ENCODE data around the gene YPEL2.
"Not testable (repeated sequence)": the region's sequence is repeated elsewhere in the genome, so short reads cannot be mapped to it uniquely, and the experiment has no call there.

The YPEL2 gene, protein sequence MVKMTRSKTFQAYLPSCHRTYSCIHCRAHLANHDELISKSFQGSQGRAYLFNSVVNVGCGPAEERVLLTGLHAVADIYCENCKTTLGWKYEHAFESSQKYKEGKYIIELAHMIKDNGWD

DNA sequence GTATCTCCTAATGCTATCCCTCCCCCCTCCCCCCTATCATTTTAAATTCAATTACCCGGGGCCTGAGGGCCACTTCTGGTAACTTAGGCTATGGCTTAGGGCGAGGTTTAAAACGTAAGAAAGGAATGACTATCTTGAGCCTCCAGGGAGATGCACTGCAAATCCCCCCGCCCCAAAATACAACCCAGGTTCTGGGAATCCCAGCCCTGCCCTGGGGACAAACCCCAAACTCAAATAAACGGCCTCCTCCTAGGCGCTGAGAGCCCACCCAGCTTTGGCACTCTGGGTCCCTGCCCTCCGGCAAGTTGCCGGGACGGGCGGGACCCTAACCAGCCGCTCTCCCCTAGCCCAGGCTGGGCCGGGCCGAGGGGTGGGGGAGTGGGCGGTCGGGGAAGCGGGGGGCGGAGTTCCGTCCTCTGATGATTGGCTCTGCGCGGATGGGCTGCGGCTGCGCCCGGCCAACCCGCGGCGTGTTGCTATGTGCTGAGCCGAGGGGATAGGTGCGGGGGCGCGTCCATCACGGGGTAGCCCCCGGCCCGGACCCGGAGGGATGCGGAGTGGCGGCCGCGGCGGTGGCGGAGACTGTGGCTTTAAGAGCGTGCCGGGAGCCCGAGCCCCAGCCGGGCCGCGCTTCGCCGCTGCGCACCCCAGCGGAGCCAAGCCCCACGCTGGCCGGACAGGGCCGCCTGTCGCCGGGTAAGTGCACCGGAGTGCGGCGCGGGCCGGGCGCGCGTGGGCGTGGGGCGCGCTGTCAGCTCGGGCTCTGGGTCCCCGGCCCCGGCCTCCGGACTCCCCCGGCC is at the start of gene YPEL2:
YPEL2 (plus strand) TSS at position 527 of the 800 bp plus-strand sequence. CDS start 21,755 bp downstream, outside the sequence.
- FAIRE-seq: no peak

DNA sequence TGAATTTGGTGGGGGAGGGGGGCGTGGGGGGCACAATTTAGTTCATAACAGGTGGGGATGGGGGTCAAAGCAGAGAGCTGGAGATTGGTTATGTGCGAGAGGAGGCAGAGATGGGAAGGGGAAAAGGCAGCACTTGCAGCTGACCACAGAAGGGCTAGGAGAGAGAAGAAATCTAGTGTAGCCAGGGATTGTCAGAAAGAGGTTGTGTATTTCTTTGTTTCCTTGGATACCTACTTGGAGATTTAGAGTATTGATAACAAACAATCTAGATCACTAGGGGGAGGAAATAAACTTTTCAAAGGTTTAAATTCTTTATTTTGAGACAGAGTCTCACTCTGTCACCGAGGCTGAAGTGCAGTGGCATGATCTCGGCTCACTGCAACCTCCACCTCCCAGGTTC is 47.1 kb upstream of the YPEL2 start:
- no peak for FAIRE-seq

DNA sequence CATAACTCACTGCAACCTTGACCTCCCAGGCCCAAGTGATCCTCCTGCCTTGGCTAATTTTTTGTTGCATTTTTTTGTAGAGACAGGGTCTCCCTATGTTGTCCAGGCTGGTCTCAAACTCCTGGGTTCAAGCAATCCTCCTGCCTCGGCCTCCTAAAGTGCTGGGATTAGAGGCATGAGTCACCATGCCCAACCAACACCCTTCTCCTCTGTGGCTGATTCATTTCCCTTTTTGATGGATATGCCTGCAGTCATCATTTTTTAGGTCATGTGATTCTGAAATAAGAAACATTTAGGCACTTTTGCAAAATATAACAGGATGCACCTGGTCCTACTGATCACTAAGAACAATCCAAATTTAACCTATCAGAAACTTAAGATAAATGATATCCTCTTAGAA is 44.0 kb upstream of the YPEL2 start:
- no peak for FAIRE-seq

DNA sequence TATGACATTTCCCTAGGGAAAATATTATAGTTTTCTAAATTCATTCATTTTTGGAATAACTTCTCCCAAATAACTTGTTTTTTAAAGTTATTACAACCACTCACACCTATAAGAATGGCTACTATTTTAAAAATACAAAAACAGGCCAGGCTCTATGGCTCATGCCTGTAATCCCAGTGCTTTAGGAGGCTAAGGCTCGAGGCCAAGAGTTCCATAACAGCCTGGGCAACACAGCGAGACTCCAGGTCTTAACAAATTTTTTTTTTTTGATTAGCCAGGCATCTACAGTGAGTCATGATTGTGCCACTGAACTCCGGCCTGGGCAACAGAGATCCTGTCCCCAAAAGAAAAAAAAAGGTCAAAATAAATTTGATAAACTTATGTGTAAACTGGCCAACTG is 43.6 kb upstream of the YPEL2 start:
- FAIRE-seq: no peak

DNA sequence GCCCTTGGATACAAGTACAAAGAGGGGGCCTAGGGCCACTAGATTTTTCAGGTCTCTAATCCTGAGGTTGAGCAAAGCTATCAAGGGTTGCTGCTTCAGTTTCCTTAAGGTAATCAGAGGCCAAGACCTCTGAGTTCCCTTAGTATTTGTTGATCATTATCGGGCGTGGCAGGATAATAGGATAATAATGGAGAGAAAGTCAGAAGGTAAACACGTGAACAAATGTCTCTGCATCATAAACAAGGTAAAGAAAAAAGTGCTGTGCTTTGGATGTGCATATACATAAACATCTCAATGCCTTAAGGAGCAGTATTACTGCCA is 41.5 kb upstream of the YPEL2 start:
- FAIRE-seq: no peak

DNA sequence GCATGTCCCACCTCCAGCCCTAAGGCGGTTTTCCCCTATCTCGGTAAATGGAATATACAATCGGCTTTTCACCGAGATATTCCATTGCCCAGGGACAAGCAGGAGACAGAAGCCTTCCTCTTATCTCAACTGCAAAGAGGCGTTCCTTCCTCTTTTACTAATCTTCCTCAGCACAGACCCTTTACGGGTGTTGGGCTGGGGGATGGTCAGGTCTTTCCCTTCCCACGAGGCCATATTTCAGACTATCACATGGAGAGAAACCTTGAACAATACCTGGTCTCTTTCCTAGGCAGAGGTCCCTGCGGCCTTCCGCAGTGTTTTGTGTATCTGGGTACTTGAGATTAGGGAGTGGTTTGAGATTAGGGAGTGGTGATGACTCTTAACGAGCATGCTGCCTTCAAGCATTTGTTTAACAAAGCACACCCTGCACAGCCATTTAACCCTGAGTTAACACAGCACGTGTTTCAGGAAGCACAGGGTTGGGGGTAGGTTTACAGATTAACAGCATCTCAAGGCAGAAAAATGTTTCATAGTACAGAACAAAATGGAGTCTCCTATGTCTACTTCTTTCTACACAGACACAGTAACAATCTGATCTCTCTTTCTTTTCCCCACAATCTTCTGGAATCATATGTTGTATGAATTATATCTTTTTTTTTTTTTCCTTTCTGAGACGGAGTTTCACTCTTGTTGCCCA is 41.0 kb upstream of the YPEL2 start:
- not testable (repeated sequence) for FAIRE-seq

DNA sequence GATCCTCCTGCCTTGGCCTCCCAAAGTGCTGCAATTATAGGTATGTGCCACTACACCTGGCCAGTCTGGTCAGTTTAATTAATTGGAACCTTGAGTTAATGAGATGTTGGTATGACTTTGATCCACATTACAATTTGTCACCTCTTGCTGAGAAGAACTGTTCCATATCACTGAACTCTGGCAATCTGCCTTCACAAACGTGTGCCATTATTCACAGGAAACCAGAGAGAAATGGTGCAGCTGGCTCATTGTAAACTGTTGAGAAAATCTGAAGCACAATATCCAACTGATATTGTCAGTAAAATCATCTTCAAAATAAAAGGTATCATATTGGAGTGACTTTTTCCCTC is 39.3 kb upstream of the YPEL2 start:
- FAIRE-seq: no peak

DNA sequence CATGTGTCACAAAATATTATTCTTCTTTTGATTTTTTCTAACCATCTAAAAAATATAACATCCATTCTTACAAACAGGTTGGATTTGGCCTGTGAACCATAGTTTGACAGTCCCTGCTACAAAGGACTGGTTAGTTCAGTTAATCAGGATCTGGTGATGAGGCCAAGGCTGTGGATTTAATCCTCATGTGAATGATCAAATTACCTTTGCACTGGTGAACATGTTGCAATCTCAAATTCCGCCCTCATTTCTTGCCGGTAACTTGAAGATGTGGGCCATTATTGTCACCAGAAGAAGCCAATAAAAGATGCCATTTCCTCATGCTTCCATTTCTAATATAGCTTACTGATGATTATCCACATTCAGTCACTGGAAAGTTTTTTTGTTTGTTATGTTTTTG is 35.3 kb upstream of the YPEL2 start:
- FAIRE-seq: no peak

DNA sequence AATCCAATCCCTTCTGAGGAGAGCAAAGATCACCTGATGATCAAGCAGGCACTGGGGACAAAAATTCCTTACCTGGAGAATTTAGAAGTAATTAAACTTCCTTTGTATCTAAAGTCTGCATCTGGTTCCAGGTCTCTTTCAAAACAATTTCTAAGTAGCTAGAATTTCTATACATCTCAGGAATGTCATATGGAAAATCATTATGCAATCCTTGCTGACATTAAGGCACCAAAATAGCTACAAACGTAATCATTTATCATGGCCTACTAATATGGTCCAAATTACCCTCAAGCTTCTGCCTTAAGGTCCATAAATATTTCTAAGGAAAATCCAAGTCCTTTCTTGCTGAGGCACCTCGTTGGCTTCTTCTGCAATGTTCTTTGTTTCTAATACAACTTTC is 32.9 kb upstream of the YPEL2 start:
- FAIRE-seq: no peak

DNA sequence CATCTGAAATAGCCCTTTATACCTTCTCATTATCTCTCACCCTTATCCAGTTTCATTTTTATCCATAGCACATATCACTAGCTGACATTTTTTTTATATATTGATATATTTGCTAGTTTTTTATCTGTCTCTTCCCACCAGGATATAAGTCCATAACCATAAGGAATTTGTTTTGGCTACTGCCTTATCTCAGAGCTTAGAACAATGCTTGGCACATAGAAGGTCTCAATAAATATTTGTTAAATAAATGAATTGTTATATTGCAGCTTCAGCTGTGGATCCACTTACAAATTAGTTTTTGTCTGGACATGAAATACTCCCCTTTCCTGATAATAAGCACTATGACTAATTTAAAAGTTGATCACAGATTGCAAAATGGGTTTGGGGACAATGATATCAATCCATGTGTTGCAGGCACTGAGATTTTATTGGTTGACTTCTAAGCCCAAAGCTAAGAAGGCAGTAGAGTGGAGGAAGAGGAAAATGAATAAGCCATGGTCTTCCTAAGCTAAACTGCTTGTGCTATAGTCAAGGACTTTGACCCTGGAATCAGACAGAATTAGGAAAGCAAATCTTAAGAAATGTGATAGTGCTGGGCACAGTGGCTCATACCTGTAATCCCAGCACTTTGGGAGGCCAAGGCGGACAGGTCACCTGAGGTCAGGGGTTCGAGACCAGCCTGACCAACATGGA is 31.9 kb upstream of the YPEL2 start:
- no peak for FAIRE-seq

DNA sequence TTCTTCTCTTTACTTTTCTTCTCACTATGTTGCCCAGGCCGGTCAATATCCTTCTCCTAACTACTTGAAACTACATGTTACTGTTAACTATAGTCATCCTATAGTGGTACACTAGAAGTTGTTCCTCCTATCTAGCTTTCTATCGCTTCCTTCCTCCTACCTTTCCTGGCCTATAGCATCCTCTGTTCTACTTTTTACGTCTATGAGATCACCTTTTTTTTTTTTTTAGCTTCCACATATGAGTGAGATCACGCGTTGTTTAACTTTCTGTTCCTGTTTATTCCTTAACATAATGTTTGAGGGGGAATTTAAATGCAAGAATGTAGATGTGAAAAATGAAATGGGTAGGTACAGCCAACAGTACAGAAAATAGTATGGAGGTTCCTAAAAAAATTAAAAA is 30.5 kb upstream of the YPEL2 start:
- no peak for FAIRE-seq

DNA sequence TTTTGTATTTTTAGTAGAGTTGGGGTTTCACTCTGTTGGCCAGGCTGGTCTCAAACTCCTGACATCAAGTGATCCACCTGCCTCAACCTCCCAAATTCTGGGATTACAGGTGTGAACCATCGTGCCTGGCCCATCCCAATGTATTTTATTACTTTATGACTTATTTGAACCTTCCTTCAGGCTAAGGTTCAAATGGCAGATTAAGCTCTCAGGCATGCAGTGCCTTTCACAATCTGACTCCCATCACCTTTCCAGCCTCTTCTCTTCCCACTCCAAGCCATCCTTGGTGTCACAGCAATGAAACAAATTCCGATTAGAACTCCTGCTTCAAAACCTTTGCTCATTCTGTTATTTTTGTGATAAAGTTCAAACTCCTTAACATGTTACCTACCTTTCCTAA is 26.6 kb upstream of the YPEL2 start:
- FAIRE-seq: no peak

DNA sequence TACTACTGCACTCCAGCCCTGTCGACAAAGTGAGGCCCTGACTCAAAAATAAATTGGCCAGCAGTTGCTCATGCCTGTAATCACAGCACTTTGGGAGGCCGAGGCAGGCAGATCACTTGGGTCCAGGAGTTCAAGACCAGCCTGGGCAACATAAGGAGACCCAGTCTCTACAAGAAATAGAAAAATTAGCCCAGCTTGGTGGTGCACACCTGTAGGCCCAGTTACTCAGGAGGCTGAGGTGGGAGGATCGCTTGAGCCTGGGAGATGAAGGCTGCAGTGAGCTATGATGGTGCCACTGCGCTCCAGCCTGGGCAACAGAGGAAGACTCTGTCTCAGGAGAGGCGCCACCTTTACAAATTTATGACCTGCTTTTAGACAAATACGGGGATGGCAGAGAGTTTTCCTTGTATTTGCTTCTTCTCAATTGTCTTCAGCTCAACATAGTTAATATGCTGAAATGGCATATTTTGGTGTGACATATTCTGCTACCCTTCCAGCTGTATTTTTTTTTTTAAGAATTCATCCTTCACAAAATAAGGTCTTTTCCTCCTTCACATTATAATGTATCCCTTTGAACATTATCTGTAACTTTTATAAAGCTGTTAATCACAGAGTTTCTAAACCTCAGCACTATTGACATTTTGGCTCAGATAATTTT is 21.1 kb upstream of the YPEL2 start:
- FAIRE-seq: no peak

DNA sequence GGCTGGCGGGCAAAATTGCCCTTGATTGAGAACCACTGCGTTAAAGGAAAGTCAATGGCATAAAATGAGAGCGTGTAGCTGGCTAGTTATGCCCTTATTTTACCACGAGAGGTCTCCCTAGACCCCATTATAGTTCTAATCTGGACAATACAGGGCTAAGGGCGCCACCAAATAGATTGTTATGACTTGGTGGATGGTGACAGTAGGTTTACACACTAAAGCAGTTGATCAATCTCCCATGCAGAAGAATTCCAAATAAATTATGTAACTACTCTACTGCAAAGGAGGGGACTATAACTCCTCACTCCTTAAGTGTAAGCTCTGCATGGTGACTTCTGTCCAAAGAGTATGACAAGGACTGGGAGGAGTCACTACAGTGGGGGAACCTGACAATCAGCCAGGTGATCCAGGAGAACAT is 20.4 kb upstream of the YPEL2 start:
- peak; percentile 93 for FAIRE-seq

DNA sequence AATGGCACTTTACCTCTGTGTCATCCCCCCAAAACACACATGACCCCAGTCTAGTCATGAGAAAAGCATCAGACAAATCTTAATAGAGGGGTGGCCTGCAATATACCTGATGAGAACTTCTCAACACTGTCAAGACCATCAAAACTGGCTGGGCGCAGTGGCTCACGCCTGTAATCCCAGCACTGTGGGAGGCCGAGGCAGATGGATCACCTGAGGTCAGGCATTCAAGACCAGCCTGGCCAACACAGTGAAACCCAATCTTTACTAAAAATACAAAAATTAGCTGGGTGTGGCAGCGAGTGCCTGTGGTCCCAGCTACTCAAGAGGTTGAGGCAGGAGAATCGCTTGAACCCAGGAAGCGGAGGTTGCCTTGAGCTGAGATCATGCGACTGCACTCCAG is 19.9 kb upstream of the YPEL2 start:
- not testable (repeated sequence) for FAIRE-seq

DNA sequence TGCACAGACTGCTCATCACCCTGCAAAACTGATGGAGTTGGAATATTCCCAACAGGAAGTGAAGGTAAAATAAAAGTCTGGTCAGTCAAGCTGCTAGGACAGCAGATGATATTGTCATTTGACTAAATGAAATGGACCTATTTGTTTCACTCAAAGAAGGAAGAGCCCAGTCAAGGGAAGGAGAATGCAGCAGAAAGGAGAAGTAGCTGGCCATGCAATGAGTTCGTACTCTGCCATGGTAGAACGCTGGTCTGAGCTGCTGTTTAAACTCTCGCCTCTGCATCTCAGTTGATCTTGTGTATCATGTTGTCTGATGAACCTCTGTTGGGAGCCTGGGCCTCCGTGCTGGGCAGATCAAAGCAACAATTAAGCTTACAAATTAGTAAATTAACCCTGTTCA is 15.6 kb upstream of the YPEL2 start:
- FAIRE-seq: no peak

DNA sequence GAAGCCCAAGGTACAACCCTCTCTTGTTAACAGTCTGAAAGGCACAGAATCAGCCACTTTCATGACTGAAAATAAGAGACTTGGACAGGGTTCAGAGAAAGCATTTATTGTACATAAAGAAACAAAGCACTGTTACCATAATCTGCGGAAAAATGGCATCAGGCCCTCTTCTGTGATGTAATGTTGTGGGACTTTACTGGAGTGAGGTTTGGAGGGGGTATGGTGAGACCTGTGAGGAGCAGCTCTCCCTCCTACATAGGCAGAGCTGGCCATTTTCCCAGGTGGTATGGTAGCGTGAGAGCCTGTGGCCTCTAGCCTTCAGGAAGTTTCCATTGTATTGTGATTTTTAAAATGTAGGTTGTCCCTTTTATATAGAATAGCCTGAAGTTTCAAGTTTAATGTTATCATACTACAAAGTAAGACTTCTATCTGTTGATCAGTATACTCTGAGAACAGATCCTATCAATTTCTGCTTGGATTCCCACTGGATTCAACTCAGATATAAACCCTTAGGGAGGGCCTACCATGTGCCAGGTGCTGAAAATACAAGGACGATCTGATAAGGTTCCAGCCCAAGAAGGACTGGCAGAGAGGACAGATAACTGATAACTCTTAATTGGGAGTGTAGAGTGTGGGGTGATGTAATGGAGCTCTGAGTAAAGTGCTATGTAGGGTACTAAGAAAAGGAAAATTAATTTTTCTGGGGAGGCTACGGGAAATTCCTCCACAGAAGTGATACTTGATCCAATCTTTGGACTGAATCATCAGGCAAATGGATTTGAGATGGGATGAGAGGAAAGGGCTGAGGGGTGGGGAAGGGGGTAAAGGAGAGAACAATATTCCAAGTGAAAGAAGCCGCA is 4.1 kb upstream of the YPEL2 start:
- FAIRE-seq: no peak

DNA sequence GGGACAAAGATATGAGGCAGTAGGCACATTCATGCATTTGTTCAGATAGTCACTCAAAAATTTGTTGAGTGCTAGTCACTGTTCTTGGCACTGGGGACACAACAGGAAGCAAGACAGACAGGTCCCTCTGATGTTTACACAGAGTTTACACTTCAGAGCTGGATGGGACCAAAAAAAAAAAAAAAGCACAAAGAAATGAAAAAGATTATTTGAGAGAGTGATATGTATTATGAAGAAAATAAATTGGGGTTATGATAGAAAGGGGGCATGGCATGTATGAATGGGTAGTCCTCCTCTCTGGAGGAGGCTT is 3.5 kb upstream of the YPEL2 start:
- no peak for FAIRE-seq

DNA sequence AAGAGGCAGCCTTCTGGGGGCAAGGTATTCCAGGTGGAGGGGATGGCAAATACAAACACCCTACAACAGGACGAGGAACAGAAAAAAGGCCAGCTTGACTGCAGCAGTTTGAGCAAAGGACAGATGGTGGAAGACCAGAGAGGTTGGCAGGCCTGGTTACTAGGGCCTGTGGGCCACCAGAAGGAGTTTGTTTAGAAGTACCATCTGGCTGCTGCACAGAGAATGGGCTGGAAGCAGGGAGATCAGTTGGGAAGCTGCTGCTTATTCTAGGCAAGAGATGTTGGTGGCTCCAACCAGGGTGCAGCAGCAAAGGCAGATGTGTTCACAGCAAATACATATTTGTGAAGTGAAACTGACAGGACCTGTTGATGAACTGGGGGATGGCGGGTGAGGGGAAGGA is 2.9 kb upstream of the YPEL2 start:
- no peak for FAIRE-seq

DNA sequence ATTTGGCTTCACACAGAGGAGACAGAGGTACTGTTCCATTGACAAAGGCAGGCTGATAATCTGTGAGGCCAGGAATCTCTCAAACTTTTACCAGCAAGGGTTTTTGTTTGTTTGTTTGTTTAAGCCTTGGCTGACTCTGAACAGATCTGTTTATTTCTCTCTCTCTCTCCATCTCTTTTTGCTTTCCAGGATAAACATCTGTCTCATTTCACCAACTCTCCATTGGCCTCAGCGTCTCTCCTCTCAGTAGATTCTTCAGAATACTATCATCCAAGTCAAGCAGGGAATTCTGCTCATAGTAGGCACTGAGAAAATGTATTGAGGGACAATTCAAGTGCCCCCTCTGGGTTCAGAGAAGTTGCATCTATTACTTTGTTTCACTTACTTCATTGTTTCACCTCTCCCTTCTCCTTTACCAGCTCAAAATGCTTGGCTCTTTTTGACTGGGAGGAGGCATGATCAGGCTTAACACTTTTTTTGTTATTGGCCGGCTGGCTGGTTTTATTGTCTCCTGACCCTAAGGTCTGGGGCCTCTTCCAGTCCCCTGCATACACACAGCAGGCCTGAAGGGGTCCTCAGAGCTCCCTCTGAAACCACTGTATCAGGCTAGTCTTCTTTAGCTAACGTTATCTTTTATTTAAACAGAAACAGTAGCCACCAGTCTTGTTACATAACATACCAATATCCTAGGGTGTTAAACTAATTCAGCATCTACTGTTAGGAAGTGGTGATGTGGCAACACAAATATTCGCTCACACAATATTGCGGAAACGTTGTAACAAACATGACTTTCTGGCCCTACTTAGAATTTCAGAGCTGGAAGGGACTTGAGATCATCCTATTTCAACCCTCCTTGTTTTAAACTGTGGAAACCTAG is 2.0 kb upstream of the YPEL2 start:
- no peak for FAIRE-seq

All from A204.1 (cell line).